ENCODE measurements around the gene SRRM4.

The SRRM4 gene

GRCh38 chr12:118981285-118982211 is at the start of gene SRRM4:
TSS of gene SRRM4 (plus strand) at chr12:118981541. CDS start at chr12:118981883, 342 bp downstream.
- no peak for TF ChIP-seq CTCF (IDR thresholded peaks at IDR 0.05)
- no peaks in the 10 kb centered on the region for H3K9me3 Mint-ChIP-seq
- peak within 1 kb of the TSS; percentile 78 for H3K4me3 Mint-ChIP-seq
- H3K27me3 Mint-ChIP-seq (ENCODE audit: low read depth, poor library complexity), result peaks cover 64% of the 10 kb centered on the region
- no peak within 1 kb of the TSS for H3K27ac Mint-ChIP-seq
- no peaks in the 10 kb centered on the region for H3K36me3 Mint-ChIP-seq (ENCODE audit: low read depth)
- DNase-seq, result peak; percentile 96
- H3K4me1 Mint-ChIP-seq, result peaks cover 16% of the 10 kb centered on the region

GRCh38 chr12:118946256-118946655 is 35.1 kb upstream of the SRRM4 start:
- no peak for DNase-seq
- Mint-ChIP-seq H3K27me3 (ENCODE audit: low read depth, poor library complexity) (peaks cover 21% of the 10 kb centered on the region), H3K36me3 (ENCODE audit: low read depth) (no peaks in the 10 kb centered on the region), H3K4me3 (no peak overlapping the region), H3K4me1 (peaks cover 4% of the 10 kb centered on the region), H3K9me3 (no peaks in the 10 kb centered on the region), H3K27ac (no peak overlapping the region)
- no peak for TF ChIP-seq CTCF (IDR thresholded peaks at IDR 0.05)

- H3K4me3 Mint-ChIP-seq, result no peak overlapping the region
- DNase-seq, result no peak
- H3K36me3 Mint-ChIP-seq (ENCODE audit: low read depth), result no peaks in the 10 kb centered on the region
- peaks cover 14% of the 10 kb centered on the region for H3K27me3 Mint-ChIP-seq (ENCODE audit: low read depth, poor library complexity)
- no peak overlapping the region for H3K27ac Mint-ChIP-seq
- H3K4me1 Mint-ChIP-seq, result no peaks in the 10 kb centered on the region
- no peak for TF ChIP-seq CTCF (IDR thresholded peaks at IDR 0.05)
- peaks cover 7% of the 10 kb centered on the region for H3K9me3 Mint-ChIP-seq
Measured at GRCh38 chr12:118958520-118958919, 22.8 kb upstream of the SRRM4 start.

- Mint-ChIP-seq H3K27ac (no peak overlapping the region), H3K4me3 (no peak overlapping the region), H3K27me3 (ENCODE audit: low read depth, poor library complexity) (peaks cover 14% of the 10 kb centered on the region), H3K36me3 (ENCODE audit: low read depth) (no peaks in the 10 kb centered on the region), H3K9me3 (peaks cover 7% of the 10 kb centered on the region), H3K4me1 (no peaks in the 10 kb centered on the region)
- DNase-seq, result no peak
- TF ChIP-seq CTCF (IDR thresholded peaks at IDR 0.05), result no peak
Measured at GRCh38 chr12:118959348-118959747, 22.0 kb upstream of the SRRM4 start.

- H3K27me3 Mint-ChIP-seq (ENCODE audit: low read depth, poor library complexity), result peaks cover 16% of the 10 kb centered on the region
- TF ChIP-seq CTCF (IDR thresholded peaks at IDR 0.05), result no peak
- H3K4me1 Mint-ChIP-seq, result no peaks in the 10 kb centered on the region
- no peaks in the 10 kb centered on the region for H3K36me3 Mint-ChIP-seq (ENCODE audit: low read depth)
- no peak overlapping the region for H3K27ac Mint-ChIP-seq
- DNase-seq, result no peak
- H3K9me3 Mint-ChIP-seq, result peaks cover 7% of the 10 kb centered on the region
- H3K4me3 Mint-ChIP-seq, result no peak overlapping the region
Measured at GRCh38 chr12:118959985-118960560, 21.3 kb upstream of the SRRM4 start.
